Uterus (tissue), 4 donors: ENCODE data around the gene PANX2. TPM values are rescaled to one million over a fixed set of nuclear protein-coding genes. Genes with fewer than 3 reads are reported as not detected.

Source experiments
- DNase-seq, 2 donors: peaks; one replicate each; pipeline ENCODE4 v3.0.0-alpha.2; 2019 to 2020
- H3K27ac ChIP-seq, 2 donors: fragments of 200-600 bp; sonication (generic); 1 replicate in 1 of 2; 2 replicates in 1 of 2; pipeline ENCODE4 v1.5.1; 2016 to 2018
- H3K27me3 ChIP-seq, 2 donors: fragments of 200-600 bp; sonication (generic); one replicate each; pipeline ENCODE4 v1.5.1; 2018 to 2019; ENCODE audit warnings: control low read depth in 1 of 2
- H3K36me3 ChIP-seq, 2 donors: fragments of 200-600 bp; sonication (generic); one replicate each; pipeline ENCODE4 v1.5.1; 2019; ENCODE audit warnings: control low read depth in 1 of 2
- H3K4me1 ChIP-seq, 2 donors: fragments of 200-600 bp; sonication (generic); one replicate each; pipeline ENCODE4 v1.5.1; 2018 to 2019; ENCODE audit warnings: control low read depth in 1 of 2
- H3K4me3 ChIP-seq, 2 donors: fragments of 200-600 bp; sonication (generic); 1 replicate in 1 of 2; 2 replicates in 1 of 2; pipeline ENCODE4 v1.5.1; 2018 to 2019; ENCODE audit warnings: mild to moderate bottlenecking in 1 of 2
- H3K9me3 ChIP-seq, 2 donors: fragments of 200-600 bp; sonication (generic); one replicate each; pipeline ENCODE4 v1.5.1; 2019; ENCODE audit warnings: control low read depth in 1 of 2
- CTCF ChIP-seq, 4 experiments: fragments of 200-600 bp in 2 of 4; fragments of 450-650 bp in 2 of 4; sonication (generic) in 2 of 4; IDR thresholded peaks; one replicate each; pipeline ENCODE4 v1.5.1; 2016 to 2019; ENCODE audit warnings: antibody characterized with exemption in 4 of 4, mild to moderate bottlenecking in 2 of 4, moderate library complexity in 1 of 4
- POLR2A ChIP-seq, 2 donors: fragments of 450-650 bp; IDR thresholded peaks; one replicate each; pipeline ENCODE4 v1.6.1; 2016; ENCODE audit warnings: antibody characterized with exemption in 2 of 2, mild to moderate bottlenecking in 1 of 2, moderate library complexity in 1 of 2
- intact Hi-C: fragments of 100-400 bp; cut with DNase I; formaldehyde crosslinking; loops from one replicate; pipeline ENCODE4 v1.15.1; 2023; ENCODE audit warnings: low total_unique reads
- total RNA-seq, 4 donors: library from RNA; depleted of rRNA in 3 of 4; stranded (reverse); fragments of >200 nt in 3 of 4; gene quantifications; one replicate each; pipeline versions ENCODE4 v1.1.0 to v1.2.4, GENCODE V29; 2014 to 2023
- donor health status: DM: yes; HTN: yes; CAD: no.

PANX2 gene
- total RNA-seq, 4 donors from 2014 or later = 0.35 to 0.43 TPM; not detected in 2

- Histone ChIP-seq H3K36me3 (no peaks in the 10 kb centered on the region), H3K9me3 (no peaks in the 10 kb centered on the region), H3K4me3 (no peak overlapping the region), H3K4me1 (peaks cover 0 to 36% of the 10 kb centered on the region in 2 donors), H3K27ac (peak overlapping the region in 1 of 2 donors; percentile 66), H3K27me3 (no peaks in the 10 kb centered on the region)
- TF ChIP-seq CTCF (IDR thresholded peaks at IDR 0.05) (no peak), POLR2A (IDR thresholded peaks at IDR 0.05) (no peak)
- intact Hi-C loops = no loop called here
- DNase-seq = no peak
These were observed 18.8 kb downstream of the PANX2 start for GRCh38 chr22:50189184-50189848.

GRCh38 chr22:50189849-50190181 is 19.3 kb downstream of the PANX2 start:
- Histone ChIP-seq H3K27me3 (no peaks in the 10 kb centered on the region), H3K27ac (peak overlapping the region; percentile 66), H3K4me3 (peak overlapping the region; percentile 18 to 35), H3K4me1 (peaks cover 0 to 34% of the 10 kb centered on the region in 2 donors), H3K9me3 (no peaks in the 10 kb centered on the region), H3K36me3 (no peaks in the 10 kb centered on the region)
- intact Hi-C loops = no loop called here
- TF ChIP-seq POLR2A (IDR thresholded peaks at IDR 0.05) (no peak), CTCF (IDR thresholded peaks at IDR 0.05) (peak in 1 of 4 experiments; percentile 6)
- DNase-seq = no peak

GRCh38 chr22:50190182-50190940 is 19.8 kb downstream of the PANX2 start:
- TF ChIP-seq CTCF (IDR thresholded peaks at IDR 0.05) = peak; percentile 15 to 27 (median 20)
- peak in 1 of 2 donors; percentile 21 for TF ChIP-seq POLR2A (IDR thresholded peaks at IDR 0.05)
- peak overlapping the region; percentile 66 for H3K27ac ChIP-seq
- peak overlapping the region; percentile 18 to 35 for H3K4me3 ChIP-seq
- no peaks in the 10 kb centered on the region for H3K36me3 ChIP-seq
- intact Hi-C loops = no loop called here
- no peaks in the 10 kb centered on the region for H3K9me3 ChIP-seq
- H3K4me1 ChIP-seq = peaks cover 0 to 29% of the 10 kb centered on the region in 2 donors
- peak; percentile 60 to 63 for DNase-seq
- H3K27me3 ChIP-seq = no peaks in the 10 kb centered on the region

- DNase-seq = no peak
- TF ChIP-seq POLR2A (IDR thresholded peaks at IDR 0.05) = no peak
- no peak for TF ChIP-seq CTCF (IDR thresholded peaks at IDR 0.05)
- intact Hi-C loops = no loop called here
- H3K27me3 ChIP-seq = no peaks in the 10 kb centered on the region
- H3K9me3 ChIP-seq = no peaks in the 10 kb centered on the region
- H3K36me3 ChIP-seq = no peaks in the 10 kb centered on the region
- peak overlapping the region; percentile 18 to 35 for H3K4me3 ChIP-seq
- H3K4me1 ChIP-seq = peaks cover 0 to 27% of the 10 kb centered on the region in 2 donors
- peak overlapping the region; percentile 66 for H3K27ac ChIP-seq
These were observed 20.6 kb downstream of the PANX2 start for GRCh38 chr22:50190941-50191741.
